Calu3 (cell line): Measurements from ENCODE around the gene CDH2. TPM values are rescaled to one million over a fixed set of nuclear protein-coding genes. Genes with fewer than 3 reads are reported as not detected.

ENCODE experiments used
- BruUV-seq: library from RNA; stranded (reverse); fragments of 400-500 nt; replicated peaks from 2 replicates; lab custom pipeline; 2021; lab: Mats Ljungman, UMichigan
- CTCF ChIA-PET: fragments of 300-600 bp; sonication (Branson Sonifier 250); formaldehyde crosslinking; loops from one replicate; lab custom pipeline; 2022; ENCODE audit warnings: antibody characterized with exemption; lab: Charles Lee
- DNase-seq: peaks from one replicate; pipeline ENCODE4 v3.0.0; 2022
- H3K27ac Mint-ChIP-seq: one replicate; pipeline ENCODE4 v1.8.0; 2022; ENCODE audit warnings: mixed read lengths; ENCODE audit not compliant: unreplicated experiment
- H3K27me3 Mint-ChIP-seq: one replicate; pipeline ENCODE4 v1.8.0; 2022; ENCODE audit warnings: mixed read lengths; ENCODE audit not compliant: unreplicated experiment
- H3K36me3 Mint-ChIP-seq: one replicate; pipeline ENCODE4 v1.8.0; 2022; ENCODE audit warnings: mild to moderate bottlenecking, moderate library complexity, mixed read lengths; ENCODE audit not compliant: insufficient read depth, unreplicated experiment
- H3K4me1 Mint-ChIP-seq: one replicate; pipeline ENCODE4 v1.8.0; 2022; ENCODE audit warnings: mild to moderate bottlenecking, low read depth, mixed read lengths; ENCODE audit not compliant: unreplicated experiment
- H3K4me3 Mint-ChIP-seq: one replicate; pipeline ENCODE4 v1.8.0; 2022; ENCODE audit warnings: mild to moderate bottlenecking, low read depth, moderate library complexity, mixed read lengths; ENCODE audit not compliant: unreplicated experiment
- H3K9me3 Mint-ChIP-seq: one replicate; pipeline ENCODE4 v1.8.0; 2022; ENCODE audit warnings: low read depth, mixed read lengths; ENCODE audit not compliant: unreplicated experiment
- intact Hi-C: fragments of 100-400 bp; cut with micrococcal nuclease; formaldehyde crosslinking; loops from one replicate; pipeline ENCODE4 v1.10.0; 2022; ENCODE audit not compliant: unreplicated experiment
- total RNA-seq: library from RNA; stranded (reverse); gene quantifications from 2 replicates; pipeline ENCODE4 v1.2.3, GENCODE V29; 2022
- TF ChIP-seq, protein P1 (sequence below): fragments of 200-600 bp; IDR thresholded peaks from one replicate; pipeline ENCODE4 v1.8.0; 2022; ENCODE audit warnings: antibody characterized with exemption; ENCODE audit not compliant: unreplicated experiment

The CDH2 gene
- total RNA-seq, 1 experiment from 2014 or later = 2.3 TPM

DNA sequence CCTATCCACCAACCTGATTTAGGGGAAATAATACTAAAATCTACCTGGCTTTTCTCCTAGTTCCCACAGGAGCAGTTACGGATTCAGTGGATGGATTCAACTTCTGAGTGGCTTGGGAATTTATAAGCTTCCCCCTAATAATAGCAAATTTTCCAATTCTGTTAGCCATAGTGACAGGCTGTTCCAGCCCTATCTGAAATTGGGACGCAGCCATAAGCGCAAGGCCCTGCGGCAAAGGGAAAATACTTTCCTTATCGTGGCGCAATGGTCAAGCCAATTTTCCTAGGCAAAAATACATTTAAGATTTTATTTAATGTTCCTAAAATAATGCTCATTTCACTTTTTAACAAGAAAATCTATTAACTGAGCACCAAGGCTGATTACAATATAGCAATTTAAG is 49.7 kb downstream of the CDH2 start:
- Mint-ChIP-seq H3K27me3 (no peaks in the 10 kb centered on the region), H3K27ac (no peak overlapping the region), H3K4me3 (no peak overlapping the region), H3K4me1 (peaks cover 20% of the 10 kb centered on the region), H3K36me3 (no peaks in the 10 kb centered on the region), H3K9me3 (no peaks in the 10 kb centered on the region)
- intact Hi-C loops = no loop called here
- TF ChIP-seq, protein P1, sequence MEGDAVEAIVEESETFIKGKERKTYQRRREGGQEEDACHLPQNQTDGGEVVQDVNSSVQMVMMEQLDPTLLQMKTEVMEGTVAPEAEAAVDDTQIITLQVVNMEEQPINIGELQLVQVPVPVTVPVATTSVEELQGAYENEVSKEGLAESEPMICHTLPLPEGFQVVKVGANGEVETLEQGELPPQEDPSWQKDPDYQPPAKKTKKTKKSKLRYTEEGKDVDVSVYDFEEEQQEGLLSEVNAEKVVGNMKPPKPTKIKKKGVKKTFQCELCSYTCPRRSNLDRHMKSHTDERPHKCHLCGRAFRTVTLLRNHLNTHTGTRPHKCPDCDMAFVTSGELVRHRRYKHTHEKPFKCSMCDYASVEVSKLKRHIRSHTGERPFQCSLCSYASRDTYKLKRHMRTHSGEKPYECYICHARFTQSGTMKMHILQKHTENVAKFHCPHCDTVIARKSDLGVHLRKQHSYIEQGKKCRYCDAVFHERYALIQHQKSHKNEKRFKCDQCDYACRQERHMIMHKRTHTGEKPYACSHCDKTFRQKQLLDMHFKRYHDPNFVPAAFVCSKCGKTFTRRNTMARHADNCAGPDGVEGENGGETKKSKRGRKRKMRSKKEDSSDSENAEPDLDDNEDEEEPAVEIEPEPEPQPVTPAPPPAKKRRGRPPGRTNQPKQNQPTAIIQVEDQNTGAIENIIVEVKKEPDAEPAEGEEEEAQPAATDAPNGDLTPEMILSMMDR = no peak
- CTCF ChIA-PET = no interaction called here
- BruUV-seq = no TSS peak
- no peak for DNase-seq

- Mint-ChIP-seq H3K4me3 (no peak overlapping the region), H3K27me3 (no peaks in the 10 kb centered on the region), H3K27ac (no peak overlapping the region), H3K9me3 (no peaks in the 10 kb centered on the region), H3K4me1 (peaks cover 20% of the 10 kb centered on the region), H3K36me3 (no peaks in the 10 kb centered on the region)
- no peak for DNase-seq
- intact Hi-C loops = no loop called here
- CTCF ChIA-PET = no interaction called here
- TF ChIP-seq, protein P1 = no peak
- BruUV-seq = no TSS peak
Observed at GRCh38 chr18:28126768-28127167, 50.2 kb downstream of the CDH2 start.

- DNase-seq = no peak
- H3K27me3 Mint-ChIP-seq = no peaks in the 10 kb centered on the region
- no peaks in the 10 kb centered on the region for H3K36me3 Mint-ChIP-seq
- no peaks in the 10 kb centered on the region for H3K9me3 Mint-ChIP-seq
- BruUV-seq = no TSS peak
- H3K4me1 Mint-ChIP-seq = peaks cover 20% of the 10 kb centered on the region
- CTCF ChIA-PET = no interaction called here
- H3K4me3 Mint-ChIP-seq = no peak overlapping the region
- H3K27ac Mint-ChIP-seq = no peak overlapping the region
- intact Hi-C loops = no loop called here
- TF ChIP-seq, protein P1 = no peak
Observed at GRCh38 chr18:28125051-28125450, 51.9 kb downstream of the CDH2 start.

DNA sequence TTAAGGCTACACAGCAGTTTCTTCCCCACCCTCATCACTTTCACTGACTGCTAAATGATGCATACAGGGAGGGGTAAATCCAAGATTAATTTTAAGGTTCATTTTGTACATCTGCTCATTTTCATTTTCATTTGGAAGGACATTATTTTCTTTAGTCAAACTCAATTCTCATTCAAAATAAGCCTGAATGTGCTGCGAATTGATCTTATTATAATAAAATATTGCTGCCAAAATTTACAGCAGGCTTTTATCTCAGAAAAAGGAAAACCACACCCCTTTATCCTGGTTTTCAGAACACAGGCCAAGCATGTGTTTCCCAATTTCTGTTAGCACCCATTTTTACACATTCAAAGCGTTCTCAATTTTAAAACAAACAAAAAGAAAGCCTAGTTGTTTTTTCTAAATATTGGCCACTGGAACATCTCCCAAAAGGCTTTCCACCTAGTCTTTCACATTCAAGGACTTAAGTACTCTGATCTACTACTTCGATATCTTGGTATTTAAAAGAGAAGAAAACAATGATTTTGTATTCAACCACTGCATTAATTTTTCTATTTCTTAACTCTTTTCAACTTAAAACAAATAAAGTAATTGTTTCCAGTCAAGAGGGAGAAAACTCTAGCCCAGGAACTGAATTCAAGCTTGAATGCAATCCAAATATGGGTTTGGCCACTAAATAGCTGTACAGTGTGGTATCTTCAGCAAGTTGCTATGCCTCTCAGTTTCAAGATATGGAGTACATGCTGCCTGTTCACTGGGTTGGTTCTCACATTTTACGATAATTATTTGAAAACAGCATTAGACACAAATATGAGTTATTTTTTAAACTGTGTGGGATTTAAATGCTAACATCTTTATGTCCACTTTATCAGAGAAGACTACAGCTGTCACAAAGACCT is 52.5 kb downstream of the CDH2 start:
- H3K9me3 Mint-ChIP-seq = no peaks in the 10 kb centered on the region
- H3K27ac Mint-ChIP-seq = no peak overlapping the region
- intact Hi-C loops = no loop called here
- TF ChIP-seq, protein P1 = no peak
- H3K4me3 Mint-ChIP-seq = no peak overlapping the region
- H3K27me3 Mint-ChIP-seq = no peaks in the 10 kb centered on the region
- no TSS peak for BruUV-seq
- H3K4me1 Mint-ChIP-seq = peaks cover 20% of the 10 kb centered on the region
- no peaks in the 10 kb centered on the region for H3K36me3 Mint-ChIP-seq
- CTCF ChIA-PET = no interaction called here
- no peak for DNase-seq
